ENCODE measurements around the gene DHCR24.

GRCh38 chr1:54853793-54854370, 33.1 kb downstream of the DHCR24 start:
- no peak for TF ChIP-seq SIN3A (IDR thresholded peaks at IDR 0.05; ENCODE audit: borderline replicate concordance, insufficient read depth, low read length)
- TF ChIP-seq REST (IDR thresholded peaks at IDR 0.05; ENCODE audit: insufficient read depth in 1 of 2, low read depth in 2 of 2, low read length in 2 of 2): no peak

Measured in PFSK-1 (cell line).